Skeletal muscle tissue (tissue), 4 donors: ENCODE data around the gene TREH. TPM values are rescaled to one million over a fixed set of nuclear protein-coding genes. Genes with fewer than 3 reads are reported as not detected.
"Not testable (repeated sequence)": the region's sequence is repeated elsewhere in the genome, so short reads cannot be mapped to it uniquely, and the experiment has no call there.

Experiments
- H3K27ac ChIP-seq: one replicate; pipeline ENCODE4 v1.7.0; 2013; ENCODE audit warnings: mild to moderate bottlenecking, low read depth, low read length, inconsistent platforms
- H3K27me3 ChIP-seq, 3 donors: one replicate each; pipeline ENCODE4 v1.7.0; 2013; ENCODE audit warnings: low read length in 3 of 3; ENCODE audit not compliant: control insufficient read depth in 3 of 3, insufficient read depth in 3 of 3
- H3K36me3 ChIP-seq, 3 donors: one replicate each; pipeline ENCODE4 v1.7.0; 2013; ENCODE audit warnings: low read length in 3 of 3; ENCODE audit not compliant: control insufficient read depth in 3 of 3, insufficient read depth in 3 of 3
- H3K4me1 ChIP-seq, 3 donors: one replicate each; pipeline ENCODE4 v1.7.0; 2013; ENCODE audit warnings: low read length in 3 of 3, mild to moderate bottlenecking in 3 of 3; ENCODE audit not compliant: control insufficient read depth in 3 of 3, insufficient read depth in 3 of 3
- H3K4me3 ChIP-seq, 3 donors: one replicate each; pipeline ENCODE4 v1.7.0; 2013; ENCODE audit warnings: low read length in 3 of 3
- H3K9ac ChIP-seq, 3 donors: one replicate each; pipeline ENCODE4 v1.7.0; 2013; ENCODE audit warnings: low read length in 3 of 3, mild to moderate bottlenecking in 3 of 3, moderate library complexity in 2 of 3, low read depth in 1 of 3
- H3K9me3 ChIP-seq, 3 donors: one replicate each; pipeline ENCODE4 v1.7.0; 2013; ENCODE audit warnings: low read length in 3 of 3; ENCODE audit not compliant: control insufficient read depth in 3 of 3
- total RNA-seq: library from RNA; depleted of rRNA; stranded (reverse); fragments of >200 nt; gene quantifications from one replicate; pipeline ENCODE4 v1.2.3, GENCODE V29; 2014
- donor health status: Osteomylitis.

TREH gene
- total RNA-seq, 1 donor from 2014 or later, result 0.52 TPM

DNA sequence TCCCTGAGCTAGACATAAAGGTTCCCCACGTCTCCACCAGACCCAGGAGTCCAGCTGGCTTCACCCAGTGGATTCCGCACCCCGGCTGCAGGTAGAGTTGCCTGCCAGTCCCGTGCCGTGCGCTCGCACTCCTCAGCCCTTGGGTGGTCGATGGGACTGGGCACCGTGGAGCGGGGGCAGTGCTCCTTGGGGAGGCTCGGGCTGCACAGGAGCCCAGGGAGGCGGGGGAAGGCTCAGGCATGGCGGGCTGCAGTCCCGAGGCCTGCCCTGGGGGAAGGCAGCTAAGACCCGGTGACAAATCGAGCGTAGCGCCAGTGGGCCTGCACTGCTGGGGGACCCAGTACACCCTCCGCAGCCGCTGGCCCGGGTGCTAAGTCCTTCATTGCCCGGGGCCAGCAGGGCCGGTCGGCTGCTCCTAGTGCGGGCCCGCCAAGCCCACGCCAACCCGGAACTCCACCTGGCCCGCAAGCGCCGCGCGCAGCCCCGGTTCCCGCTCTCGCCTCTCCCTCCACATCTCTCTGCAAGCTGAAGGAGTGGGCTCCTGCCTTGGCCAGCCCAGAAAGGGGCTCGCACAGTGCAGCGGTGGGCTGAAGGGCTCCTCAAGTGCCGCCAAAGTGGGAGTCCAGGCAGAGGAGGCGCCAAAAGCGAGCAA lies 9.5 kb upstream of the TREH start:
- Histone ChIP-seq H3K9ac (peak overlapping the region in 2 of 3 donors; percentile 53 to 66), H3K27me3 (no peaks in the 10 kb centered on the region), H3K27ac (no peak overlapping the region), H3K4me3 (peak overlapping the region in 2 of 3 donors; percentile 22 to 62), H3K36me3 (no peaks in the 10 kb centered on the region), H3K9me3 (no peaks in the 10 kb centered on the region), H3K4me1 (peaks cover 5 to 16% (median 8%) of the 10 kb centered on the region in 3 donors)

GRCh38 chr11:118688339-118688738 lies 8.9 kb upstream of the TREH start:
- H3K27me3 ChIP-seq, H3K9ac ChIP-seq, H3K27ac ChIP-seq, H3K36me3 ChIP-seq, H3K9me3 ChIP-seq, H3K4me3 ChIP-seq: not testable (repeated sequence)
- H3K4me1 ChIP-seq, result peaks cover 5 to 16% (median 8%) of the 10 kb centered on the region in 3 donors

- Histone ChIP-seq H3K36me3 (no peaks in the 10 kb centered on the region), H3K4me1 (peaks cover 5 to 16% (median 8%) of the 10 kb centered on the region in 3 donors), H3K9ac (no peak overlapping the region), H3K9me3 (no peaks in the 10 kb centered on the region), H3K27me3 (no peaks in the 10 kb centered on the region), H3K27ac (no peak overlapping the region), H3K4me3 (no peak overlapping the region)
These were observed 8.5 kb upstream of the TREH start for GRCh38 chr11:118687906-118688305.

DNA sequence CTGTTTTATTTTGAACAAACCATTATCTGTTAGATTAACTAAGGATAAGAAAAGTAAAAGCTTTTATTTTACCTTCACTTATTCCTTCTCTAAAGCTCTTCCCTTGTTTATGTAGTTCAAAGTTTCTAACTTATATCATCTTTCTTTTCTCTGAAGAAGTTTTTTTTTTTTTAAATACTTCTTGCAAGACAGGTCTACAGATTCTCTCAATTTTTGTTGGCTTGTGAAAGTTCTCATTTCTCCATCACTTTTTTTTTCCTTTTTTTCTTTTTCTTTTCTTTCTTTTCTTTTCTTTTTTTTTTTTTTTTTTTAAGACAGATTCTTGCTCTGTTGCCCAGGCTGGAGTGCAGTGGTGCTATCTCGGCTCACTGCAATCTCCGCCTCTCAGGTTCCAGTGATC lies 4.7 kb upstream of the TREH start:
- Histone ChIP-seq H3K4me1 (peaks cover 0 to 1% (median 0%) of the 10 kb centered on the region in 3 donors), H3K27ac (no peak overlapping the region), H3K4me3 (no peak overlapping the region), H3K9ac (no peak overlapping the region), H3K9me3 (no peaks in the 10 kb centered on the region), H3K36me3 (no peaks in the 10 kb centered on the region), H3K27me3 (no peaks in the 10 kb centered on the region)

- H3K9me3 ChIP-seq, H3K27me3 ChIP-seq, H3K36me3 ChIP-seq, H3K9ac ChIP-seq, H3K4me3 ChIP-seq, H3K4me1 ChIP-seq, H3K27ac ChIP-seq: not testable (repeated sequence)
These were observed 3.5 kb upstream of the TREH start for GRCh38 chr11:118682939-118683338.

GRCh38 chr11:118682372-118682771 lies 2.9 kb upstream of the TREH start:
- Histone ChIP-seq H3K4me3 (no peak overlapping the region), H3K36me3 (no peaks in the 10 kb centered on the region), H3K4me1 (peaks cover 0 to 3% (median 0%) of the 10 kb centered on the region in 3 donors), H3K27me3 (no peaks in the 10 kb centered on the region), H3K9ac (no peak overlapping the region), H3K9me3 (no peaks in the 10 kb centered on the region), H3K27ac (no peak overlapping the region)

DNA sequence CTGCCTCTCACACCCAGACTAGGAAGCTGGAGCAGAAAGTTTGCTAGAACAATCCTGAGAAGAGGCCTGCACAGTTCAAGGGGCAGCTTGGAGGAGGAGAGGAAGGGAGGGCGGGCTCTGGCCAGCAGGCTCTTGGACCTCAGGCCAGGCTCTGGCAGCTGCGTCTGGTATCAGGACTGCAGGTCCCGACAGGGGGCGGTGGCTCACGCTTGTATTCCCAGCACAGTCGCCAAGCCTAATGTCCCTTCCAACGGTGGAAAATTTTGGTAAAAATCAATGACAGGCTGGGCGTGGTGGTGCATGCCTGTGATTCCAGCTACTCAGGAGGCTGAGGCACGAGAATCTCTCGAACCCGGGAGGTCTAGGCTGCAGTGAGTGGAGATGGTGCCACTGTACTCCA lies 542 bp downstream of the TREH start:
- not testable (repeated sequence) for H3K27ac ChIP-seq, H3K4me1 ChIP-seq, H3K4me3 ChIP-seq, H3K36me3 ChIP-seq, H3K9ac ChIP-seq, H3K9me3 ChIP-seq, H3K27me3 ChIP-seq

- H3K27me3 ChIP-seq, result no peaks in the 10 kb centered on the region
- H3K4me3 ChIP-seq, result no peak overlapping the region
- no peaks in the 10 kb centered on the region for H3K36me3 ChIP-seq
- H3K4me1 ChIP-seq, result peaks cover 0 to 3% (median 0%) of the 10 kb centered on the region in 3 donors
- no peaks in the 10 kb centered on the region for H3K9me3 ChIP-seq
- H3K27ac ChIP-seq, result no peak overlapping the region
- H3K9ac ChIP-seq, result no peak overlapping the region
These were observed 1.5 kb downstream of the TREH start for GRCh38 chr11:118677977-118678376.

GRCh38 chr11:118674082-118674435 lies 5.4 kb downstream of the TREH start:
- Histone ChIP-seq H3K36me3 (no peaks in the 10 kb centered on the region), H3K9me3 (peaks cover 0 to 3% (median 0%) of the 10 kb centered on the region in 3 donors), H3K4me3 (no peak overlapping the region), H3K27me3 (no peaks in the 10 kb centered on the region), H3K9ac (no peak overlapping the region), H3K27ac (no peak overlapping the region), H3K4me1 (peaks cover 0 to 3% (median 0%) of the 10 kb centered on the region in 3 donors)

GRCh38 chr11:118673361-118674081 lies 5.9 kb downstream of the TREH start:
- no peak overlapping the region for H3K4me3 ChIP-seq
- H3K27ac ChIP-seq, result no peak overlapping the region
- H3K36me3 ChIP-seq, result no peaks in the 10 kb centered on the region
- no peaks in the 10 kb centered on the region for H3K27me3 ChIP-seq
- no peak overlapping the region for H3K9ac ChIP-seq
- no peaks in the 10 kb centered on the region for H3K4me1 ChIP-seq
- peaks cover 0 to 3% (median 0%) of the 10 kb centered on the region in 3 donors for H3K9me3 ChIP-seq
